DMS53 treated with DMSO at 0.1 percent for 48 hours (cell line): ENCODE data around the gene RNF225.
"Not testable (repeated sequence)": the region's sequence is repeated elsewhere in the genome, so short reads cannot be mapped to it uniquely, and the experiment has no call there.

Source experiments
- DNase-seq: peaks from one replicate; lab custom pipeline; 2025; ENCODE audit not compliant: unreplicated experiment; lab: John Stamatoyannopoulos, UW

Gene RNF225

GRCh38 chr19:58386576-58387337 lies 8.7 kb upstream of the RNF225 start, which contains the start of gene RPS5:
TSS of gene RPS5 (plus strand) at chr19:58387269. CDS start at chr19:58388138, 869 bp downstream.
- DNase-seq: peak; percentile 98

GRCh38 chr19:58387338-58388174 lies 7.9 kb upstream of the RNF225 start:
- no peak for DNase-seq

- no peak for DNase-seq
These were observed 7.3 kb upstream of the RNF225 start for GRCh38 chr19:58388175-58388526.

DNA sequence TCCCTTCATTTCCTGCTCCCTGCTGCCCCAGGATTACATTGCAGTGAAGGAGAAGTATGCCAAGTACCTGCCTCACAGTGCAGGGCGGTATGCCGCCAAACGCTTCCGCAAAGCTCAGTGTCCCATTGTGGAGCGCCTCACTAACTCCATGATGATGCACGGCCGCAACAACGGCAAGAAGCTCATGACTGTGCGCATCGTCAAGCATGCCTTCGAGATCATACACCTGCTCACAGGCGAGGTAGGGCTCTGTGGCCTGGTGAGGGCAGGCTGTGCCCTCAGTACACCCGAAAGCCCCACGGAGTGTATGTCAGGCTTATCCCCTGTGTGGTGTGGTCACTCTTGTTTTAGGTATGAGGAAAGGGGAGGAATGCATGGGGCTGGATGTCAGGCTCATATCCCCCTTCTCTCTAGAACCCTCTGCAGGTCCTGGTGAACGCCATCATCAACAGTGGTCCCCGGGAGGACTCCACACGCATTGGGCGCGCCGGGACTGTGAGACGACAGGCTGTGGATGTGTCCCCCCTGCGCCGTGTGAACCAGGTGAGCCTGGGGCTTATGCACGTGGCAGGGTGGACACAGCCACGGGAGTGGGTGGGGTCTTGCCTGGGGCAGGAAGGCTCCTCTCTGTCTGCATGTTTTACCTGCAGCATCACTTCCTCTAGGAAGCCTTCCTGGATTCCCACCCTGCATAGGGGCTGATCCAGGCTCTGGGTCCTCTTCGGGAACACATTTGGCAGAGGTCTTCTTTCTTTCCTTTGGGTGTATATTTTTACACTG lies 2.3 kb upstream of the RNF225 start:
- no peak for DNase-seq

- no peak for DNase-seq
These were observed 1.8 kb upstream of the RNF225 start for GRCh38 chr19:58393725-58394033.

GRCh38 chr19:58394821-58395219 lies 636 bp upstream of the RNF225 start:
- no peak for DNase-seq

DNA sequence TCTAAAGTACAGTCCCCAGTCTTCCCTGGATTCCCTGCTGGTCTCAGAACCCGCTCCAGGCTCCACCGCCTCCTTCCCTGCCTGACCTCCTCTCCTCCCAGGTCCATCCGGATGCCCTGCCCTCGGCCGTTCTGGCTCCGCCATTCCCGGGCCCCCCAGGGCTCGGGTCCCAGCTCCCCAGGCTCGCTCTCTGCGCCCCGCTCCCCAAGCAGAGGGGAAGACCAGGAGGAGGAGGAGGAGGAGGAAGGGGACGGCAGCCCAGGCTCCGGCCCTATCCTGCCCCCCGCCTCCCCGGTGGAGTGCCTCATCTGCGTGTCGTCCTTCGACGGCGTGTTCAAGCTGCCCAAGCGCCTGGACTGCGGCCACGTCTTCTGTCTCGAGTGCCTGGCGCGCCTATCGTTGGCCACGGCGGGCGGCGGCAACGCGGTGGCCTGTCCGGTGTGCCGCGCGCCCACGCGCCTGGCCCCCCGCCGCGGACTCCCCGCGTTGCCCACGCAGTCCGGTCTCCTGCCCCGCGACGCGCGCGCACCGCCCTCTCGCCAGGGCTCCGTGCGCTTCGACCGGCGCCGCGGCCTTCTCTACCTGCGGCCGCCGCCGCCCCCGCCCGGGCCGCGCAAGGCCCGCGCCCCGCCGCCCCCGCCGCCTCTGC lies 647 bp downstream of the RNF225 start:
- DNase-seq: no peak

DNA sequence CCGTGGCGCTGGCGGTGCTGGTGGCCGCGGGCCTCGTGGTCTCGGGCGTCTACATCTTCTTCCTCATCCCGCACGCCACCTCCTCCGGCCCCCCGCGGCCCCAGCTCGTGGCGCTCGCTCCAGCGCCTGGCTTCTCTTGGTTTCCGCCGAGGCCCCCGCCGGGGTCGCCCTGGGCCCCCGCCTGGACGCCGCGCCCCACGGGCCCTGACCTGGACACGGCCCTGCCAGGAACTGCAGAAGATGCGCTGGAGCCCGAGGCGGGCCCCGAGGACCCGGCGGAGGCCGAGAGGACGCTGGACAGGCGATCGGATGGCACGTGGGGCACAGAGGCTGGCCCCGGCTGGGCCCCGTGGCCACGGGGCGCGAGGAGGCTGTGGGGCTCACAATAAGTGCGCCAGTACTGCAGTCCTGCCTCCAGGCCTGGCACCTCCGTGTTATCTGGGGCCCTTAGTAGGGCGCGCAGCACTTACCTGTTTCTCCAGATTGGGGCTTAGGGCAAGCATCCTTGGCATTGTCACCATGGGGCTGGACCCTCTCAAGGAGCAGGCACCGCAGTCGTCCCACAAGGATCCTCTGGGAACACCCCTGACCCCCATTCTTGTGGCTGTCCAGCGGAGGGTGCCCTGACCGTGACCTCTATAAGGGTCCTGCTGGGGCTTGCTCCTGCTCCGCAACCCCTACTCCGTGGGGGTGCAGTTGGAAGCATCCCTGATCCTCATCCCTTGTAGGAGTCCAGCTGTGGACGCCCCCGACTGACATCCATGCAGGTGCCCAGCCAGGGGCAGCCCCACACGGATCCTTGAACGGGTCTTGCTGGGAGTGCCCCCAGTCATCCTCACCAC lies 1.5 kb downstream of the RNF225 start:
- no peak for DNase-seq

DNA sequence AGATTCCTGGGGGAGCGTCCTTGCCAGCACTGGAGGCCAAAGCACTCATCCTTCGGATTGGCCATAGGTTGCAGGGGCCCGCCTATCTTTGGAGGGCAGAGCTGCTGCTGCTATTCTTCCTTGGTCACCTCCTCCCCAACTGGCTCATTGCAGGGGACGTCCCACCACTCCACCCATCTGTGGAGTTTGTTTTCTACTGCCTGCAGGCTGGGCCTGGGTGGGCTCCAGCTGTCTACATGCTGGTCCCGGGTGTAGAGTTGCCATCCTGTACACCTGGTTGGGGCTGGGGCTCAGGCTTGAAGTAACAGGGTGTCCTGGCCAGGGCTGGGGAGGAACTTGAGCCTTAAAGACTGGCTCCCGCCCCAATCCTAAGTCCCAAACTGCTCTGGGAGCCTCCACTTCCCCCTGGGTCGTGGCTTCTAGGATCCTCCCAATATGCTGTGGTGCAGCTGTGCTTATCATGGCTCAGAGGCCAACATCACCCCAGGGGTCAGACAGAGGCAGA lies 2.1 kb downstream of the RNF225 start:
- DNase-seq: no peak

GRCh38 chr19:58398087-58398486 lies 2.6 kb downstream of the RNF225 start:
- DNase-seq: no peak

DNA sequence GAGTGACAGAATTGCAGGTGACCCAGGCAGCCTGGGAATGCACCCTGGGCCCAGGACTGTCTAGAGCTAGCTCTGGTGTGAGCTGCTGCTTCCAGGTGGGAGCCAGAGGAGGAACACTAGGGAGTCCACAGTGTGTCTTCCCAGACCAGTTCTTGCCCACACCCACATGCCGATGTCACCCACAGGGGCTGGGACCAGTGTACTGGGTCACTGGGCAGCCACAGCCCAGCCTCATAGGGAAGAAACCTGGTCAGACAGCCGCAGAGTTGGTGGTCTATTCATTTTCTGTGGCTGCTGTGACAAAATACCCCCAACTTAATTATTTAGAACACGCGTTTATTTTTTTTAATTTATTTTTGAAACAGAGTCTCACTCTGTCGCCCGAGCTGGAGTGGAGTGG lies 3.1 kb downstream of the RNF225 start:
- DNase-seq: no peak

DNA sequence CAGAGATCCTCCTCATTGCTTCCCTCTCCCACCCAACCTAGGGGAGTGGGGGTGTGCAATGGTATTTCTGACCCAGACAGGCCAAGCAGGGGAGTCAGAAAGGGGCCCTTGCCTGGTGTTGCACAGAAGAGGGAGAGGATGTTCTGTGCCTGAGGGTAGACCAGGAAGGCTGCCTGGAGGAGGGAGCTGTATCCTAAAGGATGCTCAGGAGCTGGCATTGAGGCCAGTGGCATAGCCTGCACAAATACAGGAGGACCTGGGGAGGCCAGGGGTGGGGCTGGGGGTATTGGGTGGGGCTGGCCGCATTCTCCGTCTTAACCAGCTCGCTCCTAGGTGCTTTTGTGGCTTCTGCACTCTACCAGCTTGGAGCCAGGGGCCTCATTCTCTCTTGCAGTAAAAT lies 4.4 kb downstream of the RNF225 start:
- DNase-seq: no peak

GRCh38 chr19:58400316-58400915 lies 5.0 kb downstream of the RNF225 start:
- DNase-seq: no peak

DNA sequence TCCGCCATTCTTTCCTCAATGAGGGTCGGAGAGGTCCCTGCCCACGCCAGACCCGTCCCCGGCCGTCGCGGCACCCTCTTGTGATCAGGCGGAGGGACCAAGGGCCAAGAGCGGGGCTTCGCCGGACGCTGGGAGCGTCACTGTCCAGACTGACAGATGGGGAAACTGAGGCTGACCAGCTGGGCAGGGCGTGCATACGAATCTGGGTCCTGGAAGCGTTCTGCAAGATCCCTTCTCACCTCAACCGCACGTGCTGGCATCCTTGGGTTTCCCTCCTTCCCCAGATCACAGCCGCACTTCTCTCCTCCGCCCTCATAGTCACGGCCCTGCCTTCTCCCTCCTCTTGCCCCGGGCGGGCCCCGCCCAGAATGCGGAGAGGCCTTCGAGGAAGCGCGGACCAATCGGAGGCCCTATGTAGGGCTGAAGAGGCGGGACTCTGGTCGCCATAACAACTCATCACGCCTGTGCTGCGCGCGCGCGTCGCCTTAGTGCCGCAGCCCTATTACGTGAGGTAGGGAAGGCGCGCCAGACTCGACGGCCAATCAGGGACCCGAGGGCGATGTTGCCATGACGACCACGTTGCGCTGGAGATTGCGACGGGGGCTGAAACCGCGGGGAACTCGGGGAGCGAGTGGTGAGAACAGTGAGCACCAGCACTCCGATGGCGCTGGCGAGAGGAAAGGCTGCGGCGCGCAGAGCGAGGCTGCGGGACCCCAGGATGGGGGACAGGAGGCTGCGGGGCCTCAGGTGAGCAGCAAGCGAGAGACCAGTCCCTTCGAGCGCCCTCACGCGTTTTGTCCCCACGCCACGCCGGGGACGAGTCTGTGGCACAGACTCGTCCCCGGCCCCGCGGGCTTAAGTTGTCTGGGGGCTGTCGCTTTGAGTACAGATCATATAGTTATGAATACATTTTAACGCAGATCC lies 5.7 kb downstream of the RNF225 start:
- peak; percentile 98 for DNase-seq

DNA sequence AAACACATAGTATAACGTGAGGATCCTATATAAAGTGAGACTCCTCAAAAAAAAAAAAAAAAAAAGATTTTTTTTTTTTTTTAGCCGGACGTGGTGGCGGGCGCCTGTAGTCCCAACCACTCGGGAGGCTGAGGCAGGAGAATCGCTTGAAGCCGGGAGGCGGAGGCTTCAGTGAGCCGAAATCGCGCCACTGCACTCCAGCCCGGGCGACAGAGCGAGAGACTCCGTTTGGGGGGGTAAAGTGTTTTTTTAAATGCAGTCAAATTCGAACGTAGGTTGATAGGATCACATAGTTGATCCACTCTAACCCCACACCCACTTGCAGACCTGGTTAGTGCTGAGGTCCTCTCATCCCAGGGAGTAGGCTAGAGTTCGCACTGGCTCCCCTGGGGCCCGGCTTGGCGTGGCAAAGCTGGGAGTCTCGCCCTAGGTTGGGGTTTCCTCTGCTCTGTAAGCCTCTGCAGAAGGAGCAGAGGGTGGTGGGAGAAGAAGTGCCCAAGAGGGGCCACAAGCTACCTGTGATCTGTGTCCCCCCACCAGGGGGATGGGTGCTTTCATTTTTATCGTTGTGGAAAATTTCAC lies 6.5 kb downstream of the RNF225 start:
- no peak for DNase-seq

DNA sequence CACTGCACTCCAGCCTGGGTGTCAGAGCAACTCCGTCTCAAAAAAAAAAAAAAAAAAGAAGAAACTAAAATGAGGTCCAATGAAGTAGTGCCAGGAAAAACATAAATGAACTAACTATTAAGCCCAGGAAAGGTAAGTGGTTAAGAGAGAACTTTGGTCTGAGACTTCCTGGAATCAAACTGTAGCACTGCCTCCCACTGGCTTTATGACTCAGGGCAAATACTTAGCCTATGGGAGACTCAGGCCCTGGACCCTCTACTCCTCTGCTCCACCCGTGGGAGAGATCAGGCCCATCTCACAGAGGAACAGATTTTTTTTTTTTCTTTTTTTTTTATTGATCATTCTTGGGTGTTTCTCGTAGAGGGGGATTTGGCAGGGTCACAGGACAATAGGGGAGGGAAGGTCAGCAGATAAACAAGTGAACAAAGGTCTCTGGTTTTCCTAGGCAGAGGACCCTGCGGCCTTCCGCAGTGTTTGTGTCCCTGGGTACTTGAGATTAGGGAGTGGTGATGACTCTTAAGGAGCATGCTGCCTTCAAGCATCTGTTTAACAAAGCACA lies 8.5 kb downstream of the RNF225 start:
- not testable (repeated sequence) for DNase-seq

- no peak for DNase-seq
These were observed 11.6 kb downstream of the RNF225 start for GRCh38 chr19:58406818-58407657.
